Adrenal gland (tissue), 12 donors: ENCODE data around the gene HMCN2. TPM values are rescaled to one million over a fixed set of nuclear protein-coding genes. Genes with fewer than 3 reads are reported as not detected.
"Not testable (repeated sequence)": the region's sequence is repeated elsewhere in the genome, so short reads cannot be mapped to it uniquely, and the experiment has no call there.

Source experiments
- DNase-seq, 7 donors: peaks; one replicate each; pipeline ENCODE4 v3.0.0-alpha.2; 2019 to 2020
- H3K27ac ChIP-seq, 5 donors: fragments of 200-600 bp; sonication (generic) in 4 of 5; 1 replicate in 3 of 5; 2 replicates in 2 of 5; pipeline versions ENCODE4 v1.5.1 to v1.8.0; 2016 to 2020; ENCODE audit warnings: mild to moderate bottlenecking in 1 of 5
- H3K27me3 ChIP-seq: fragments of 200-600 bp; 2 replicates; pipeline ENCODE4 v1.8.0; 2021
- H3K36me3 ChIP-seq, 2 donors: fragments of 200-600 bp; replicated peaks in 1 of 2; 1 replicate in 1 of 2; 2 replicates in 1 of 2; pipeline versions ENCODE4 v1.5.1 to v1.8.0; 2018 to 2022
- H3K4me1 ChIP-seq, 2 donors: fragments of 200-600 bp; replicated peaks in 1 of 2; 1 replicate in 1 of 2; 2 replicates in 1 of 2; pipeline versions ENCODE4 v1.5.1 to v1.8.0; 2018 to 2021
- H3K4me3 ChIP-seq, 4 donors: fragments of 200-600 bp; sonication (generic) in 3 of 4; one replicate each; pipeline ENCODE4 v1.5.1; 2016 to 2018
- H3K9me3 ChIP-seq, 3 donors: fragments of 200-600 bp; sonication (generic) in 1 of 3; replicated peaks in 1 of 3; 1 replicate in 2 of 3; 2 replicates in 1 of 3; pipeline versions ENCODE4 v1.5.1 to v1.8.0; 2016 to 2021
- CTCF ChIP-seq, 6 experiments: fragments of 450-650 bp in 4 of 6; fragments of 200-600 bp in 2 of 6; sonication (generic) in 1 of 6; IDR thresholded peaks; 1 replicate in 5 of 6; 2 replicates in 1 of 6; pipeline versions ENCODE4 v1.5.1 to v1.8.0; 2016 to 2021; ENCODE audit warnings: antibody characterized with exemption in 6 of 6, mild to moderate bottlenecking in 2 of 6, moderate library complexity in 1 of 6
- POLR2A ChIP-seq, 2 donors: fragments of 450-650 bp; IDR thresholded peaks; one replicate each; pipeline ENCODE4 v1.6.1; 2017; ENCODE audit warnings: antibody characterized with exemption in 2 of 2, mild to moderate bottlenecking in 2 of 2, moderate library complexity in 1 of 2
- WGBS, 4 donors: extraction: QIAGEN DNeasy Blood & Tissue Kit in 2 of 4; methylation state at CpG; one replicate each; pipeline versions ENCODE4 v1.1.5 to v1.1.7; 2013 to 2017; 5-methylcytosine and 5-hydroxymethylcytosine counted together
- intact Hi-C, 2 donors: fragments of 100-400 bp; cut with DNase I; formaldehyde crosslinking; loops; one replicate each; pipeline versions ENCODE4 v1.14.1 to v1.15.0; 2022 to 2023
- polyA plus RNA-seq, 3 donors: library from polyadenylated mRNA; stranded (reverse); fragments of 200-250 nt in 2 of 3; fragments of 350-450 nt in 1 of 3; fragmentation: Illumina TruSeq in 1 of 3; extraction: RNeasy Lipid Tissue Mini Kit (QIAGEN cat#74804) in 1 of 3; gene quantifications; one replicate each; pipeline ENCODE4 v1.2.3, GENCODE V29; 2013 to 2014
- total RNA-seq, 9 donors: library from RNA; depleted of rRNA in 4 of 9; stranded (reverse); fragments of >200 nt in 4 of 9; fragments of 120-200 nt in 1 of 9; fragmentation: NEBNext Ultra II Directional in 1 of 9; extraction: Animal tissue kit (Norgen Biotek cat#: 25700) in 1 of 9; gene quantifications; one replicate each; pipeline versions ENCODE4 v1.1.0 to v1.2.4, GENCODE V29; 2013 to 2023
- donor health status: healthy with polysubstance abuse.
- donor health status: Bipolar disorder and iron deficiency.
- donor health status: DM: yes; HTN: yes; CAD: no.
- donor health status: DM: no; HTN: no; CAD: no.
- donor health status: DM: no; HTN: no; CAD: no.
- donor health status: DM: yes; HTN: yes; CAD: no.

HMCN2 gene
- total and polyA plus RNA-seq, 12 donors: 0.05 to 25.8 (median 0.42) TPM; not detected in 1

GRCh38 chr9:130337318-130337717 is 71.8 kb downstream of the HMCN2 start:
- H3K9me3 ChIP-seq: no peaks in the 10 kb centered on the region
- WGBS, 4 donors: 78 to 90% (median 83%) methylated on average over 4 to 9 of the region's 9 CpGs
- H3K27me3 ChIP-seq: peaks cover 4% of the 10 kb centered on the region
- TF ChIP-seq POLR2A (IDR thresholded peaks at IDR 0.05) (no peak), CTCF (IDR thresholded peaks at IDR 0.05) (no peak)
- H3K36me3 ChIP-seq: no peaks in the 10 kb centered on the region
- no peaks in the 10 kb centered on the region for H3K4me1 ChIP-seq
- no peak overlapping the region for H3K4me3 ChIP-seq
- no peak overlapping the region for H3K27ac ChIP-seq
- intact Hi-C loops: no loop called here
- no peak for DNase-seq

GRCh38 chr9:130337784-130338380 is 72.3 kb downstream of the HMCN2 start:
- Histone ChIP-seq H3K36me3 (no peaks in the 10 kb centered on the region), H3K4me1 (no peaks in the 10 kb centered on the region), H3K9me3 (no peaks in the 10 kb centered on the region), H3K27ac (no peak overlapping the region), H3K27me3 (peaks cover 4% of the 10 kb centered on the region), H3K4me3 (no peak overlapping the region)
- no peak for DNase-seq
- 77 to 84% (median 82%) methylated on average over 7 to 16 of the region's 16 CpGs for WGBS, 4 donors
- intact Hi-C loops: no loop called here
- TF ChIP-seq CTCF (IDR thresholded peaks at IDR 0.05) (no peak), POLR2A (IDR thresholded peaks at IDR 0.05) (no peak)

GRCh38 chr9:130338891-130339290 is 73.3 kb downstream of the HMCN2 start:
- H3K4me1 ChIP-seq, H3K27me3 ChIP-seq, H3K4me3 ChIP-seq, H3K9me3 ChIP-seq, H3K27ac ChIP-seq, intact Hi-C loops, H3K36me3 ChIP-seq, DNase-seq: not testable (repeated sequence)
- WGBS, 4 donors: 92 to 95% (median 93%) methylated on average over 6 to 8 of the region's 8 CpGs

GRCh38 chr9:130339306-130339705 is 73.7 kb downstream of the HMCN2 start:
- intact Hi-C loops: no loop called here
- H3K27me3 ChIP-seq: no peaks in the 10 kb centered on the region
- TF ChIP-seq POLR2A (IDR thresholded peaks at IDR 0.05): no peak
- TF ChIP-seq CTCF (IDR thresholded peaks at IDR 0.05): no peak
- no peak overlapping the region for H3K27ac ChIP-seq
- 62 to 75% (median 68%) methylated on average over 3 to 4 of the region's 4 CpGs for WGBS, 4 donors
- no peak overlapping the region for H3K4me3 ChIP-seq
- DNase-seq: no peak
- H3K9me3 ChIP-seq: no peaks in the 10 kb centered on the region
- H3K4me1 ChIP-seq: no peaks in the 10 kb centered on the region
- no peaks in the 10 kb centered on the region for H3K36me3 ChIP-seq

- intact Hi-C loops: loop anchor here in 1 of 2 donors (5.0 kb wide), 1 partner anchor 93 kb away; no protein-coding TSS in a partner anchor
Measured at GRCh38 chr9:130340011-130340410, 74.5 kb downstream of the HMCN2 start.

GRCh38 chr9:130340557-130340956 is 75.0 kb downstream of the HMCN2 start:
- intact Hi-C loops: loop anchor here in 1 of 2 donors (5.0 kb wide), 1 partner anchor 93 kb away; no protein-coding TSS in a partner anchor
- not testable (repeated sequence) for H3K27me3 ChIP-seq, DNase-seq, H3K27ac ChIP-seq, H3K4me3 ChIP-seq, H3K9me3 ChIP-seq, H3K4me1 ChIP-seq, H3K36me3 ChIP-seq
- WGBS, 4 donors: 86 to 91% (median 89%) methylated on average over 17 of the region's 17 CpGs

More at GRCh38 chr9:130340011-130340410, 74.5 kb downstream of the HMCN2 start:
- Histone ChIP-seq H3K27me3 (no peaks in the 10 kb centered on the region), H3K4me1 (no peaks in the 10 kb centered on the region), H3K4me3 (no peak overlapping the region), H3K9me3 (no peaks in the 10 kb centered on the region), H3K36me3 (no peaks in the 10 kb centered on the region), H3K27ac (no peak overlapping the region)
- no peak for DNase-seq
- WGBS, 4 donors: 68 to 77% (median 70%) methylated on average over 10 of the region's 10 CpGs
- TF ChIP-seq POLR2A (IDR thresholded peaks at IDR 0.05) (no peak), CTCF (IDR thresholded peaks at IDR 0.05) (no peak)
